Measurements from ENCODE around the gene SVOP. TPM values are rescaled to one million over a fixed set of nuclear protein-coding genes. Genes with fewer than 3 reads are reported as not detected.

SVOP gene
- total and polyA plus RNA-seq, 2 of the 8 experiments (the other 6 are each of a cell fraction or from before 2014, with no cell fraction given), result 0.06 TPM; not detected in 1

DNA sequence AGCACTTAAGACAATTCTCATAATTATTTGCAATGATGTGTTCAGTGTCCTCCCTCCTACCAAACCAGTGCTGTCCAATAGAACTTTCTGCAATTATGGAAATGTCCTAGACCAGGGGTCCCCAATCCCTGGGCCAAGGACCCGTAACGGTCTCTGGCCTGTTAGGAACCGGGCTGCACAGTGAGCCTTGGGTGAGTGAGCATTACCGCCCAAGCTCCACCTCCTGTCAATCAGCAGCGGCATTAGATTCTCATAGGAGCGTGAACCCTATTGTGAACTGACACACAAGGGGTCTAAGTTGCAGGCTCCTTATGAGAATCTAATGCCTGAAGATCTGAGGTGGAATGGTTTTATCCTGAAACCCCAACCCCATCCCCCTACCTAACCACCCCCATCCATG, 3.9 kb downstream of the SVOP start:
- no peaks in the 10 kb centered on the region for H3K9me3 ChIP-seq (ENCODE audit: insufficient read depth in 2 of 2, low read depth in 1 of 2, low read length in 1 of 2)
- H3K79me2 ChIP-seq (ENCODE audit: control insufficient read depth in 1 of 2, insufficient read depth in 2 of 2, low read length in 2 of 2), result no peaks in the 10 kb centered on the region
- H3K23me2 ChIP-seq (ENCODE audit: low read depth, low read length), result no peaks in the 10 kb centered on the region
- no peak overlapping the region for H2BK15ac ChIP-seq (ENCODE audit: low read length)
- H3K27me3 ChIP-seq (replicated peaks in 1 of 4; ENCODE audit: control insufficient read depth in 3 of 4, extremely low read depth in 1 of 4, insufficient read depth in 3 of 4, low read length in 3 of 4), result peaks cover 0 to 2% (median 0%) of the 10 kb centered on the region in 4 experiments; a peak in 2 of 7 replicates
- H2BK120ac ChIP-seq (replicated peaks; ENCODE audit: low read depth, low read length), result no peak overlapping the region
- H3K36me3 ChIP-seq (ENCODE audit: control insufficient read depth in 2 of 4, insufficient read depth in 4 of 4, low read length in 3 of 4), result no peaks in the 10 kb centered on the region
- ChIA-PET POLR2A (ENCODE audit: partially characterized antibody) (no interaction called here), CTCF (ENCODE audit: partially characterized antibody) (no interaction called here)
- no peak overlapping the region for H3K4me2 ChIP-seq (ENCODE audit: insufficient read depth in 1 of 2, low read depth in 2 of 2, low read length in 2 of 2)
- no peaks in the 10 kb centered on the region for H4K20me1 ChIP-seq (replicated peaks in 1 of 2; ENCODE audit: control insufficient read depth in 1 of 2, insufficient read depth in 2 of 2, low read length in 2 of 2)
- DNase-seq (ENCODE audit: low read depth in 1 of 2, low spot score in 2 of 2), result no peak
- no peak overlapping the region for H2AFZ ChIP-seq (ENCODE audit: low read length)
- H3K23ac ChIP-seq (ENCODE audit: insufficient read length), result no peak overlapping the region
- no peak overlapping the region for H3K18ac ChIP-seq (ENCODE audit: extremely low read depth, low read length)
- no peak overlapping the region for H3K14ac ChIP-seq (ENCODE audit: insufficient read length)
- H2AK5ac ChIP-seq (ENCODE audit: low read depth, low read length), result no peak overlapping the region
- H3K4me3 ChIP-seq (ENCODE audit: extremely low read depth in 1 of 4, insufficient read depth in 2 of 4, low read depth in 3 of 4, low read length in 4 of 4), result no peak overlapping the region
- H3K4ac ChIP-seq (replicated peaks; ENCODE audit: insufficient read length, low read depth, low read length), result no peak overlapping the region
- no peak overlapping the region for H4K91ac ChIP-seq (replicated peaks; ENCODE audit: insufficient read length, low read length)
- H3K4me1 ChIP-seq (replicated peaks in 1 of 4; ENCODE audit: control insufficient read depth in 3 of 4, insufficient read depth in 4 of 4, low read length in 3 of 4), result no peaks in the 10 kb centered on the region
- no peak overlapping the region for H2BK5ac ChIP-seq (ENCODE audit: low read depth, low read length)
- H3K79me1 ChIP-seq (ENCODE audit: low read depth, low read length), result no peaks in the 10 kb centered on the region
- H2BK12ac ChIP-seq (ENCODE audit: low read depth, low read length), result no peak overlapping the region
- no peak overlapping the region for H3K56ac ChIP-seq (replicated peaks; ENCODE audit: insufficient read length, low read depth, low read length)
- H2BK20ac ChIP-seq (ENCODE audit: low read length), result no peak overlapping the region
- no peak overlapping the region for H4K5ac ChIP-seq (ENCODE audit: insufficient read length, low read depth, low read length)
- FAIRE-seq, result no peak
- H3K9ac ChIP-seq (replicated peaks in 1 of 4; ENCODE audit: extremely low read depth in 1 of 4, low read depth in 3 of 4, low read length in 3 of 4), result no peak overlapping the region
- 86% methylated on average over 6 of the region's 6 CpGs; no CpG with 5 or more reads in 1 of the 2 experiments for WGBS, 2 experiments (ENCODE audit: extremely low coverage in 1 of 2, insufficient coverage in 1 of 2, insufficient read length in 1 of 2, insufficient replicate concordance in 2 of 2, low coverage in 1 of 2, low lambda C conversion rate in 2 of 2, missing lambda C conversion rate in 1 of 2)
- no peak overlapping the region for H4K8ac ChIP-seq (ENCODE audit: extremely low read depth, insufficient read depth, low read length)
- no peak overlapping the region for H3K27ac ChIP-seq (ENCODE audit: low read depth, low read length)
- no peak for TF ChIP-seq RAD21 (IDR thresholded peaks at IDR 0.05 in 1 of 2, conservative IDR thresholded peaks at IDR 0.05 in 1 of 2; ENCODE audit: low read depth in 2 of 2, low read length in 2 of 2)
- TF ChIP-seq KDM4A (IDR thresholded peaks at IDR 0.05; ENCODE audit: low read depth, low read length, severe bottlenecking), result no peak
- TF ChIP-seq GTF2F1 (IDR thresholded peaks at IDR 0.05; ENCODE audit: borderline replicate concordance, low read depth, low read length), result no peak
- TF ChIP-seq POLR2A (IDR thresholded peaks at IDR 0.05; ENCODE audit: control extremely low read depth in 1 of 2, low read depth in 2 of 2, low read length in 2 of 2), result no peak
- no peak for TF ChIP-seq SAP30 (IDR thresholded peaks at IDR 0.05; ENCODE audit: insufficient read depth, insufficient replicate concordance, low read length)
- no peak for TF ChIP-seq KDM5A (IDR thresholded peaks at IDR 0.05; ENCODE audit: low read length)
- no peak for TF ChIP-seq KDM1A (IDR thresholded peaks at IDR 0.05; ENCODE audit: borderline replicate concordance, low read length)
- TF ChIP-seq EGR1 (IDR thresholded peaks at IDR 0.05; ENCODE audit: borderline replicate concordance, low read depth, low read length), result no peak
- TF ChIP-seq ASH2L (IDR thresholded peaks at IDR 0.05; ENCODE audit: low read length), result no peak
- no peak for TF ChIP-seq RXRA (IDR thresholded peaks at IDR 0.05; ENCODE audit: insufficient read depth, low read depth, low read length)
- no peak for TF ChIP-seq CEBPB (IDR thresholded peaks at IDR 0.05; ENCODE audit: low read depth, low read length)
- no peak for TF ChIP-seq YY1 (IDR thresholded peaks at IDR 0.05; ENCODE audit: low read depth, low read length)
- no peak for TF ChIP-seq SIRT6 (IDR thresholded peaks at IDR 0.05; ENCODE audit: low read length)
- TF ChIP-seq EP300 (IDR thresholded peaks at IDR 0.05; ENCODE audit: borderline replicate concordance in 1 of 2, low read depth in 2 of 2, low read length in 2 of 2), result no peak
- TF ChIP-seq BCL11A (IDR thresholded peaks at IDR 0.05; ENCODE audit: low read depth in 2 of 2, low read length in 2 of 2), result no peak
- no peak for TF ChIP-seq JUND (IDR thresholded peaks at IDR 0.05; ENCODE audit: low read length)
